SK-N-SH (cell line): ENCODE results near the gene SART1. TPM values are rescaled to one million over a fixed set of nuclear protein-coding genes. Genes with fewer than 3 reads are reported as not detected.

Experiments used
- CTCF ChIA-PET: fragments of 300-600, 350-600 bp; formaldehyde crosslinking; extraction: SDS; loops from one replicate; lab custom pipeline; 2021; lab: Yijun Ruan, JAX
- POLR2A ChIA-PET: fragments of 350-600 bp; sonication (Branson Sonifier 250); formaldehyde crosslinking; extraction: SDS; loops from one replicate; lab custom pipeline; 2020; ENCODE audit warnings: antibody characterized with exemption, inconsistent platforms; lab: Yijun Ruan, JAX
- DNase-seq: peaks from one replicate; pipeline ENCODE4 v3.0.0; 2012
- H2AFZ ChIP-seq: fragments of 200-600 bp; sonication (generic); 2 replicates; pipeline ENCODE4 v1.8.1; 2016; ENCODE audit warnings: antibody characterized with exemption, mild to moderate bottlenecking, low read depth
- H3F3A ChIP-seq: fragments of 200-600 bp; sonication (generic); replicated peaks from 2 replicates; pipeline ENCODE3; 2016; ENCODE audit warnings: antibody characterized with exemption, mild to moderate bottlenecking; ENCODE audit not compliant: insufficient read depth
- H3K27ac ChIP-seq, 2 experiments: fragments of 200-500 bp in 1 of 2; fragments of 200-600 bp in 1 of 2; sonication (Bioruptor generic) in 1 of 2; sonication (generic), shearing (Covaris generic) in 1 of 2; 2 replicates each; pipeline versions ENCODE4 v1.5.1 to v1.6.1; 2014 to 2016; ENCODE audit warnings: low read depth in 2 of 2, inconsistent platforms in 1 of 2, low read length in 1 of 2, mild to moderate bottlenecking in 1 of 2, mixed read lengths in 1 of 2
- H3K27me3 ChIP-seq: fragments of 200-600 bp; sonication (generic), shearing (Covaris generic); 2 replicates; pipeline ENCODE4 v1.6.1; 2016; ENCODE audit warnings: mixed run types; ENCODE audit not compliant: insufficient read depth
- H3K36me3 ChIP-seq, 2 experiments: fragments of 200-500 bp in 1 of 2; fragments of 200-600 bp in 1 of 2; sonication (Bioruptor generic) in 1 of 2; sonication (generic) in 1 of 2; replicated peaks in 1 of 2; 2 replicates each; pipeline versions ENCODE3 to v1.5.1; 2014 to 2016; ENCODE audit warnings: low read length in 1 of 2, mild to moderate bottlenecking in 1 of 2; ENCODE audit not compliant: insufficient read depth in 2 of 2, control insufficient read depth in 1 of 2
- H3K4me1 ChIP-seq, 2 experiments: fragments of 200-500 bp in 1 of 2; fragments of 200-600 bp in 1 of 2; sonication (Bioruptor generic) in 1 of 2; sonication (generic), shearing (Covaris generic) in 1 of 2; 2 replicates each; pipeline versions ENCODE4 v1.5.1 to v1.6.1; 2014 to 2016; ENCODE audit warnings: low read depth in 1 of 2, low read length in 1 of 2, mixed run types in 1 of 2; ENCODE audit not compliant: insufficient read depth in 2 of 2, control insufficient read depth in 1 of 2
- H3K4me2 ChIP-seq: fragments of 200-600 bp; sonication (generic), shearing (Covaris generic); 2 replicates; pipeline ENCODE4 v1.6.1; 2017; ENCODE audit warnings: mixed run types
- H3K4me3 ChIP-seq, 2 experiments: fragments of 200-500 bp in 1 of 2; fragments of 200-600 bp in 1 of 2; sonication (Bioruptor generic) in 1 of 2; sonication (generic), shearing (Covaris generic) in 1 of 2; 2 replicates each; pipeline versions ENCODE4 v1.5.1 to v1.8.1; 2014 to 2016; ENCODE audit warnings: low read depth in 2 of 2, inconsistent platforms in 1 of 2, low read length in 1 of 2, mild to moderate bottlenecking in 1 of 2, mixed read lengths in 1 of 2, moderate library complexity in 1 of 2
- H3K79me2 ChIP-seq: fragments of 200-600 bp; sonication (generic); 2 replicates; pipeline ENCODE4 v1.8.1; 2017; ENCODE audit warnings: mild to moderate bottlenecking; ENCODE audit not compliant: insufficient read depth
- H3K9ac ChIP-seq: fragments of 200-600 bp; sonication (generic); 2 replicates; pipeline ENCODE4 v1.6.1; 2017; ENCODE audit warnings: mixed run types
- H3K9me2 ChIP-seq: fragments of 200-600 bp; sonication (generic); 2 replicates; pipeline ENCODE4 v1.6.1; 2017; ENCODE audit warnings: mixed run types
- H3K9me3 ChIP-seq: fragments of 200-600 bp; sonication (generic); 2 replicates; pipeline ENCODE4 v1.6.1; 2017; ENCODE audit warnings: mixed run types, mild to moderate bottlenecking, moderate library complexity
- H4K20me1 ChIP-seq: fragments of 200-600 bp; sonication (generic); 2 replicates; pipeline ENCODE4 v1.6.1; 2017; ENCODE audit warnings: mild to moderate bottlenecking, mixed run types; ENCODE audit not compliant: insufficient read depth
- CHD2 ChIP-seq: fragments of 150-350 bp; IDR thresholded peaks from 2 replicates; pipeline ENCODE4 v1.6.1; 2018; ENCODE audit warnings: low read length; ENCODE audit not compliant: partially characterized antibody
- GATA2 ChIP-seq: sonication (generic); formaldehyde crosslinking; IDR thresholded peaks from 2 replicates; pipeline ENCODE4 v1.5.0; 2020; ENCODE audit warnings: mild to moderate bottlenecking, missing genetic modification reagents
- MEF2A ChIP-seq: IDR thresholded peaks from 2 replicates; pipeline ENCODE4 v1.4.0; 2012; ENCODE audit warnings: low read depth, borderline replicate concordance
- NFIC ChIP-seq: IDR thresholded peaks from 2 replicates; pipeline ENCODE4 v1.4.0; 2012; ENCODE audit warnings: borderline replicate concordance
- RAD21 ChIP-seq: IDR thresholded peaks from 2 replicates; pipeline ENCODE4 v1.6.1; 2012; ENCODE audit warnings: mild to moderate bottlenecking, low read length
- RXRA ChIP-seq: IDR thresholded peaks from 2 replicates; pipeline ENCODE4 v1.4.0; 2012; ENCODE audit warnings: low read depth, mild to moderate bottlenecking, borderline replicate concordance
- SMC3 ChIP-seq: IDR thresholded peaks from 2 replicates; pipeline ENCODE4 v1.6.1; 2012; ENCODE audit warnings: low read depth, low read length, improper control_type of control experiment
- TAF1 ChIP-seq: IDR thresholded peaks from 2 replicates; pipeline ENCODE4 v1.6.1; 2012; ENCODE audit warnings: low read depth, mild to moderate bottlenecking, low read length, moderate library complexity, borderline replicate concordance
- YY1 ChIP-seq: IDR thresholded peaks from 2 replicates; pipeline ENCODE4 v1.4.0; 2012; ENCODE audit warnings: low read depth, mild to moderate bottlenecking
- WGBS: methylation state at CpG from one replicate; pipeline ENCODE4 v1.1.6; 2017; ENCODE audit warnings: low lambda C conversion rate; 5-methylcytosine and 5-hydroxymethylcytosine counted together
- polyA plus RNA-seq, 3 experiments: library from polyadenylated mRNA; depleted of rRNA; stranded (reverse); fragments of >200 nt; gene quantifications; 2 replicates each; pipeline ENCODE4 v1.2.3, GENCODE V29; 2012
- TF ChIP-seq, protein P1 (sequence below): IDR thresholded peaks from 2 replicates; pipeline ENCODE4; 2012
- TF ChIP-seq, protein P2 (sequence below): IDR thresholded peaks from 2 replicates; pipeline ENCODE4 v1.4.0; 2012; ENCODE audit warnings: low read depth, borderline replicate concordance
- TF ChIP-seq, protein P3 (sequence below): fragments of 200-600 bp; sonication (generic); IDR thresholded peaks from 2 replicates; pipeline ENCODE4 v1.6.1; 2017; ENCODE audit warnings: antibody characterized with exemption, mild to moderate bottlenecking, moderate library complexity
- TF ChIP-seq, protein P4 (sequence below): fragments of 150-350 bp; IDR thresholded peaks from 2 replicates; pipeline ENCODE4 v1.6.1; 2016; ENCODE audit warnings: mild to moderate bottlenecking, low read depth, low read length

The SART1 gene
- polyA plus RNA-seq, 1 of the 3 experiments (the other 2 are of a cell fraction), result 73.6 TPM

DNA sequence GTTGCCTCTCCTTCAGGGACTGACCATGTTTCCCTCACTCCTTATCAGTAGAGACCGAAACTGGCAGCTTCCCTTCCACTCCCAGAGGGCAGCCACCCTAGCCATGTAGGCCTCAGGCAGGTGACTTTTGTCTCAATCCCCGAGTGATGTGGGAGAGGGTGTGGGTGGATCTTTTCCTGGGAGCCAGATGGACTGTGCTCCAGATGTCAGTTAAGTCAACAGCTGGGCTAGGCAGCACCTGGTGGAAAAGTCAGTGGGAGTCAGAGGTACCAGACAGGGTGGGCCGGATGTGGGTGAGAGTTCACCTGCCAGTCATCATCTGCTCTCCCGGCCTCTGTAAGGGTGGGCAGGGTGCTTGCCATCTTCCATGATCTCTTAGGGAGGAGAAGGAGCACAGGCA is 42.7 kb downstream of the SART1 start:
- 88% methylated on average over 4 of the region's 4 CpGs for WGBS
- H3K27ac ChIP-seq, result no peak overlapping the region
- H3K9ac ChIP-seq, result no peak overlapping the region
- POLR2A ChIA-PET, result interaction anchor here (2.0 kb wide), 1 partner anchor 48 kb away, joined by 8 read pairs; the partner anchor contains the start of gene SF3B2
- H3K4me3 ChIP-seq, result no peak overlapping the region
- TF ChIP-seq TAF1 (no peak), RXRA (no peak), RAD21 (no peak), NFIC (no peak), YY1 (no peak), MEF2A (no peak), SMC3 (no peak), GATA2 (CRISPR knock-in tag) (no peak), CHD2 (no peak)
- TF ChIP-seq, protein P1, sequence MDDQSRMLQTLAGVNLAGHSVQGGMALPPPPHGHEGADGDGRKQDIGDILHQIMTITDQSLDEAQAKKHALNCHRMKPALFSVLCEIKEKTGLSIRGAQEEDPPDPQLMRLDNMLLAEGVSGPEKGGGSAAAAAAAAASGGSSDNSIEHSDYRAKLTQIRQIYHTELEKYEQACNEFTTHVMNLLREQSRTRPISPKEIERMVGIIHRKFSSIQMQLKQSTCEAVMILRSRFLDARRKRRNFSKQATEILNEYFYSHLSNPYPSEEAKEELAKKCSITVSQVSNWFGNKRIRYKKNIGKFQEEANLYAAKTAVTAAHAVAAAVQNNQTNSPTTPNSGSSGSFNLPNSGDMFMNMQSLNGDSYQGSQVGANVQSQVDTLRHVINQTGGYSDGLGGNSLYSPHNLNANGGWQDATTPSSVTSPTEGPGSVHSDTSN, result no peak
- TF ChIP-seq, protein P2, sequence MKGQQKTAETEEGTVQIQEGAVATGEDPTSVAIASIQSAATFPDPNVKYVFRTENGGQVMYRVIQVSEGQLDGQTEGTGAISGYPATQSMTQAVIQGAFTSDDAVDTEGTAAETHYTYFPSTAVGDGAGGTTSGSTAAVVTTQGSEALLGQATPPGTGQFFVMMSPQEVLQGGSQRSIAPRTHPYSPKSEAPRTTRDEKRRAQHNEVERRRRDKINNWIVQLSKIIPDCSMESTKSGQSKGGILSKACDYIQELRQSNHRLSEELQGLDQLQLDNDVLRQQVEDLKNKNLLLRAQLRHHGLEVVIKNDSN, result no peak
- TF ChIP-seq, protein P3, sequence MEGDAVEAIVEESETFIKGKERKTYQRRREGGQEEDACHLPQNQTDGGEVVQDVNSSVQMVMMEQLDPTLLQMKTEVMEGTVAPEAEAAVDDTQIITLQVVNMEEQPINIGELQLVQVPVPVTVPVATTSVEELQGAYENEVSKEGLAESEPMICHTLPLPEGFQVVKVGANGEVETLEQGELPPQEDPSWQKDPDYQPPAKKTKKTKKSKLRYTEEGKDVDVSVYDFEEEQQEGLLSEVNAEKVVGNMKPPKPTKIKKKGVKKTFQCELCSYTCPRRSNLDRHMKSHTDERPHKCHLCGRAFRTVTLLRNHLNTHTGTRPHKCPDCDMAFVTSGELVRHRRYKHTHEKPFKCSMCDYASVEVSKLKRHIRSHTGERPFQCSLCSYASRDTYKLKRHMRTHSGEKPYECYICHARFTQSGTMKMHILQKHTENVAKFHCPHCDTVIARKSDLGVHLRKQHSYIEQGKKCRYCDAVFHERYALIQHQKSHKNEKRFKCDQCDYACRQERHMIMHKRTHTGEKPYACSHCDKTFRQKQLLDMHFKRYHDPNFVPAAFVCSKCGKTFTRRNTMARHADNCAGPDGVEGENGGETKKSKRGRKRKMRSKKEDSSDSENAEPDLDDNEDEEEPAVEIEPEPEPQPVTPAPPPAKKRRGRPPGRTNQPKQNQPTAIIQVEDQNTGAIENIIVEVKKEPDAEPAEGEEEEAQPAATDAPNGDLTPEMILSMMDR, result no peak
- TF ChIP-seq, protein P4, sequence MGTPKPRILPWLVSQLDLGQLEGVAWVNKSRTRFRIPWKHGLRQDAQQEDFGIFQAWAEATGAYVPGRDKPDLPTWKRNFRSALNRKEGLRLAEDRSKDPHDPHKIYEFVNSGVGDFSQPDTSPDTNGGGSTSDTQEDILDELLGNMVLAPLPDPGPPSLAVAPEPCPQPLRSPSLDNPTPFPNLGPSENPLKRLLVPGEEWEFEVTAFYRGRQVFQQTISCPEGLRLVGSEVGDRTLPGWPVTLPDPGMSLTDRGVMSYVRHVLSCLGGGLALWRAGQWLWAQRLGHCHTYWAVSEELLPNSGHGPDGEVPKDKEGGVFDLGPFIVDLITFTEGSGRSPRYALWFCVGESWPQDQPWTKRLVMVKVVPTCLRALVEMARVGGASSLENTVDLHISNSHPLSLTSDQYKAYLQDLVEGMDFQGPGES, result no peak
- TF ChIP-seq, all 33 proteins: peak for 0
- no peak for DNase-seq
- Histone ChIP-seq H3K27me3 (no peaks in the 10 kb centered on the region), H3K9me2 (no peaks in the 10 kb centered on the region), H3K79me2 (peaks cover 56% of the 10 kb centered on the region), H3K9me3 (no peaks in the 10 kb centered on the region), H3F3A (peaks cover 49% of the 10 kb centered on the region), H3K4me1 (peaks cover 6 to 11% of the 10 kb centered on the region in 2 experiments; a peak in 3 of 4 replicates), H4K20me1 (peaks cover 4% of the 10 kb centered on the region; the same call in 1 of the 2 replicates), H3K4me2 (no peak overlapping the region), H2AFZ (no peak overlapping the region), H3K36me3 (peaks cover 27 to 30% of the 10 kb centered on the region in 2 experiments)
- CTCF ChIA-PET, result interaction anchor here (1.0 to 1.6 kb wide), 3 partner anchors 18 to 119 kb away, joined by 3 to 8 read pairs (median 6); no protein-coding TSS in a partner anchor
